Measurements from ENCODE around the gene VAMP2. TPM values are rescaled to one million over a fixed set of nuclear protein-coding genes. Genes with fewer than 3 reads are reported as not detected.

The VAMP2 gene
- total RNA-seq, 2 experiments from 2014 or later, result 30.0 to 33.7 TPM

DNA sequence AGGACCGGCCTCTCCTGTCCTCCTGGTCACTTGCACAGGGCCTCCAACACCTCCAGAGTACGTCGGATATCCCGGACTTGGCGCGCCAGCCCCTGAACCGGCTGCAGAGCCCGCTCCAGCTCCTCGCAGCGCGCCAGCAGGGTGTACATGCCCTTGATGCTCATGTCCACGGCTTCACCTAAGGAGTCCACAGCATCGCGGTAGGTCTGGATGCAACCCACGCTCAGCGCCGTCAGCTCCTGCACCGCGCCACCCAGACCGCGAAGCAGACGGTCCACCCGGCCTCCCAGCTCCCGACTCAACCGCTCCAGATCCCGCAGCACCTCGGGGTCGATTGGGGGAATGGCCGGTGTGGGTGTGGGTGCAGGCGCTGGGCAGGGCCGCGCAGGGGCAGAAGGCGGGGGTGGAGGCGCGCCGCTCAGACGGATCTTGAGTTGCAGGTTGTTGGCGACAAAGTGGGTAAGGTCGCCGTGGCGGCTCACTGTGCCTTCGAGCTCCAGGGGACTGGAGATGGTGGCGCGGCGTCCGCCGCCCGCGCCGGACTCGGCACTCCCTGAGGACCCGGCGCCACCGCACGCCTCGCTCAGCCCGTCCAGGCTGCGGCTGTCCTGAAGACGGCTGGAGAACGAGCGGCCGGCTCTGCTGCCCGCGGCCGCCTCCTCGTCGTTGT is 26.4 kb upstream of the VAMP2 start:
- intact Hi-C loops (cut with micrococcal nuclease), result no loop called here
- CTCF ChIA-PET, result interaction anchor here (1.3 to 6.6 kb wide), 6 partner anchors 11 to 112 kb away, joined by 3 to 50 read pairs (median 29); partner anchors contain the start of genes ALOXE3, CTC1 and PFAS
- DNase-seq (peak; percentile 55), ATAC-seq (no peak)
- TF ChIP-seq, protein P1, sequence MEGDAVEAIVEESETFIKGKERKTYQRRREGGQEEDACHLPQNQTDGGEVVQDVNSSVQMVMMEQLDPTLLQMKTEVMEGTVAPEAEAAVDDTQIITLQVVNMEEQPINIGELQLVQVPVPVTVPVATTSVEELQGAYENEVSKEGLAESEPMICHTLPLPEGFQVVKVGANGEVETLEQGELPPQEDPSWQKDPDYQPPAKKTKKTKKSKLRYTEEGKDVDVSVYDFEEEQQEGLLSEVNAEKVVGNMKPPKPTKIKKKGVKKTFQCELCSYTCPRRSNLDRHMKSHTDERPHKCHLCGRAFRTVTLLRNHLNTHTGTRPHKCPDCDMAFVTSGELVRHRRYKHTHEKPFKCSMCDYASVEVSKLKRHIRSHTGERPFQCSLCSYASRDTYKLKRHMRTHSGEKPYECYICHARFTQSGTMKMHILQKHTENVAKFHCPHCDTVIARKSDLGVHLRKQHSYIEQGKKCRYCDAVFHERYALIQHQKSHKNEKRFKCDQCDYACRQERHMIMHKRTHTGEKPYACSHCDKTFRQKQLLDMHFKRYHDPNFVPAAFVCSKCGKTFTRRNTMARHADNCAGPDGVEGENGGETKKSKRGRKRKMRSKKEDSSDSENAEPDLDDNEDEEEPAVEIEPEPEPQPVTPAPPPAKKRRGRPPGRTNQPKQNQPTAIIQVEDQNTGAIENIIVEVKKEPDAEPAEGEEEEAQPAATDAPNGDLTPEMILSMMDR (IDR thresholded peaks at IDR 0.05), result no peak
- no peaks in the 10 kb centered on the region for H3K9me3 Mint-ChIP-seq
- H3K4me1 Mint-ChIP-seq (ENCODE audit: low read depth), result peaks cover 10% of the 10 kb centered on the region
- H3K36me3 Mint-ChIP-seq (ENCODE audit: low read depth), result no peaks in the 10 kb centered on the region
- H3K27me3 Mint-ChIP-seq, result no peaks in the 10 kb centered on the region
- POLR2A ChIA-PET, result interaction anchor here (0.5 to 12.1 kb wide), 17 partner anchors 15 to 112 kb away, joined by 3 to 273 read pairs (median 5); partner anchors contain the start of genes AURKB, CTC1, HES7 and SLC25A35
- no peak overlapping the region for H3K27ac Mint-ChIP-seq
- no peak overlapping the region for H3K4me3 Mint-ChIP-seq

DNA sequence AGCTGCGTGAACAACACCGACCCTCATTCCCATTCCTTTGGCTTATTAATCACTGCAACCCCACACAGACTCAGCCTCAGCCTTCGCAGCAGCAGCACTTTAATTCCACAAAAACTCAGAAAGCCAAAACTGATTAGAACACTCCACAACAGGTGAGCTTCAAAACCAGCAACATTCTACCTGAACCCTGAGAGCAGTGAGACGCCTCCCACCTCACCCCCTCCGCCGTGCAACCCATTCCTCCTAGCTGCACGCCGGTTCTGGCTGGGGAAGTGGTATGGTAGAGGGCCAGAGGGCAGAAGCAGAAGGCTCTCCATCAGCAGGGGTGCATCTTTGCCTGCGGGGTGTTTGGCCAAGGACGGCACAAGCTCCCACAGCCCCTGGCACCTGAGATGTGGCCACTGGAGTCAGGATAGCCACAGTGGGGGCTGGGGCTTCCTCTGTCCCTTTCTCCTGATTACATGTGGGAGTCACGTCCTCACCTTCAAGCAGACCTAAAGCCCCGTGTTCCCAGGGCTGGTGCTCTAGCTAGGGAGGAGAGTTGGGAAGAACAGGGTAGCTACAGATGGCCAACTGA is 25.6 kb upstream of the VAMP2 start:
- H3K27ac Mint-ChIP-seq, result no peak overlapping the region
- intact Hi-C loops (cut with micrococcal nuclease), result no loop called here
- POLR2A ChIA-PET, result interaction anchor here (0.7 to 12.1 kb wide), 20 partner anchors 7 to 278 kb away, joined by 3 to 273 read pairs (median 5); partner anchors contain the start of genes AURKB, CTC1, HES7 and SLC25A35
- H3K9me3 Mint-ChIP-seq, result no peaks in the 10 kb centered on the region
- peak; percentile 31 for DNase-seq
- H3K36me3 Mint-ChIP-seq (ENCODE audit: low read depth), result no peaks in the 10 kb centered on the region
- no peak overlapping the region for H3K4me3 Mint-ChIP-seq
- peaks cover 13% of the 10 kb centered on the region for H3K4me1 Mint-ChIP-seq (ENCODE audit: low read depth)
- ATAC-seq, result no peak
- CTCF ChIA-PET, result interaction anchor here (0.9 to 6.6 kb wide), 7 partner anchors 11 to 113 kb away, joined by 3 to 50 read pairs (median 28); partner anchors contain the start of genes ALOXE3, CTC1 and PFAS
- TF ChIP-seq, protein P1 (IDR thresholded peaks at IDR 0.05), result no peak
- no peaks in the 10 kb centered on the region for H3K27me3 Mint-ChIP-seq

DNA sequence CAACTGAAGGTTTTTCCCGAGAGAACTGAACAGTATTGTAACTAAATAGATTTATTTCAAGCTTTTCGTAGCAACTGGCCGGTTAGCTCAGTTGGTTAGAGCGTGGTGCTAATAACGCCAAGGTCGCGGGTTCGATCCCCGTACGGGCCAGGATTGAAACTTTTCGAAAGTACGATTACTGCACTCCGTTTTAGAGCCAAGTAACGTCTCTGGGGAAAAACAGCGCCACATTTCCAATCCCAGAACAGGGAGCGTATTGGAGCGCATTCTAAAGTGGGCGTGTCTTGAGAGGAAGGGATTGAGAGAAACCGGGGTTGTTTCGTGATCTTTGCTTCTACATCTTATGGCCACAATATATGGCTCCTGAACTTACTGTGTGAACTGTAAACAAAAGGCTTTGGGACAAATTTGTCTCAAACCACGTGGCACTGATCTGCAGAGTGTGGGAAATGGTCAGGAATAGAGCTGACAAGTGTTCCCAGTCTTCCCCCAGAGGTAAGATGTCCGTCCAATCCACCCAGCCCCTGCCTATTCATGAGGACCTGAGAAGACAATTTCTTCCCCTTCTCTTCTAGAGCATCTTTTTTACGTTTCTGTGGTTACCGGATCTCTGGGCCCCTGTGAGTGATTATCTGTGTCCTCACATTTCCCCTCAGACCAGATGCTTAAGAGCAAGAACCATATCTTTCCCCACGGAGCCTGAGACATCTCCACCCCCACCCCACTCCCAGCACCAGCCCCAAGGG is 24.9 kb upstream of the VAMP2 start:
- H3K4me3 Mint-ChIP-seq, result no peak overlapping the region
- TF ChIP-seq, protein P1 (IDR thresholded peaks at IDR 0.05), result no peak
- H3K36me3 Mint-ChIP-seq (ENCODE audit: low read depth), result no peaks in the 10 kb centered on the region
- H3K27ac Mint-ChIP-seq, result no peak overlapping the region
- ATAC-seq (peak; percentile 42), DNase-seq (peak; percentile 96)
- ChIA-PET POLR2A (interaction anchor here (0.6 to 12.1 kb wide), 19 partner anchors 8 to 277 kb away, joined by 3 to 273 read pairs (median 4); partner anchors contain the start of genes AURKB, CTC1, HES7 and SLC25A35), CTCF (interaction anchor here (0.7 to 6.6 kb wide), 10 partner anchors 12 to 190 kb away, joined by 3 to 50 read pairs (median 13); partner anchors contain the start of genes ALOXE3, CTC1, PFAS and TMEM107)
- H3K4me1 Mint-ChIP-seq (ENCODE audit: low read depth), result peaks cover 13% of the 10 kb centered on the region
- H3K9me3 Mint-ChIP-seq, result no peaks in the 10 kb centered on the region
- intact Hi-C loops (cut with micrococcal nuclease), result loop anchor here (1.0 to 2.0 kb wide), 3 partner anchors 35 to 68 kb away; no protein-coding TSS in a partner anchor
- no peaks in the 10 kb centered on the region for H3K27me3 Mint-ChIP-seq

DNA sequence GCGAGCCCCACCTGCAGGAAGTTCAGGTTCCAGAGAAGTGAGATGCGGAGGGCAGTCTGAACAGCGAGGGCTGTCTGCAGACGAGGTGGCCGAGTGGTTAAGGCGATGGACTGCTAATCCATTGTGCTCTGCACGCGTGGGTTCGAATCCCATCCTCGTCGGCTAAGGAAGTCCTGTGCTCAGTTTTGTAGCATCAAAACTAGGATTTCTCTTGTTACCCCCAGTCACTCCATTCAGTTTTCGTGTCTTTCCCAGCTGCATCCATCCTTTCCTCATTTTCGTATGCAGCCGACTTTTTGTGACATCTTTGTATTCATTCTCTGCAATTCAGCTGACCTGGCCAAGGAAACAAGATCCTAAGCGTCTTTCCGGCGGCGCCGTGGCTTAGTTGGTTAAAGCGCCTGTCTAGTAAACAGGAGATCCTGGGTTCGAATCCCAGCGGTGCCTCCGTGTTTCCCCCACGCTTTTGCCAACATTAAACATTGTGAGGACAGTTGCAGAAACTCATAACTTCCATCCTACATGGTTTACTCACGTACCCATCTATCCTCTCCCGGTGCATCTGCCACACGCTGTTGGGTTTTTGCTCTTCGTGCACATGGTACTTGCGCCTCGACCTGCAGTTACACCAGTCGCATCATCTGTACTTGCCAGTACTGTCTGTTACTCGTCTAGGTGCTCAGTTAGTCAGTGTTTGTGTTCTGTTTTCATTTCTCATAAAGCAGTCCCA is 24.2 kb upstream of the VAMP2 start:
- intact Hi-C loops (cut with micrococcal nuclease), result loop anchor here (1.0 to 2.0 kb wide), 3 partner anchors 35 to 68 kb away; no protein-coding TSS in a partner anchor
- TF ChIP-seq, protein P1 (IDR thresholded peaks at IDR 0.05), result no peak
- Mint-ChIP-seq H3K27ac (no peak overlapping the region), H3K27me3 (no peaks in the 10 kb centered on the region), H3K9me3 (no peaks in the 10 kb centered on the region), H3K4me3 (no peak overlapping the region), H3K36me3 (ENCODE audit: low read depth) (no peaks in the 10 kb centered on the region), H3K4me1 (ENCODE audit: low read depth) (peaks cover 14% of the 10 kb centered on the region)
- DNase-seq, result peak; percentile 97
- ChIA-PET CTCF (interaction anchor here (0.7 to 6.6 kb wide), 11 partner anchors 10 to 190 kb away, joined by 3 to 50 read pairs (median 4); partner anchors contain the start of genes ALOXE3, CTC1, PFAS and TMEM107), POLR2A (interaction anchor here (0.9 to 12.1 kb wide), 19 partner anchors 8 to 250 kb away, joined by 3 to 273 read pairs (median 5); partner anchors contain the start of genes AURKB, CTC1, HES7 and TMEM107)
- peak; percentile 35 for ATAC-seq

Data from activated CD8-positive, alpha-beta T cell treated with anti-CD3 and anti-CD28 coated beads for 36 hours (primary cell).